C1 segment of cervical spinal cord (tissue), 14 donors: Measurements from ENCODE around the gene COMMD6.

Experiments
- DNase-seq, 14 donors: peaks; one replicate each; lab custom pipeline; 2025; lab: John Stamatoyannopoulos, UW

COMMD6 gene

DNA sequence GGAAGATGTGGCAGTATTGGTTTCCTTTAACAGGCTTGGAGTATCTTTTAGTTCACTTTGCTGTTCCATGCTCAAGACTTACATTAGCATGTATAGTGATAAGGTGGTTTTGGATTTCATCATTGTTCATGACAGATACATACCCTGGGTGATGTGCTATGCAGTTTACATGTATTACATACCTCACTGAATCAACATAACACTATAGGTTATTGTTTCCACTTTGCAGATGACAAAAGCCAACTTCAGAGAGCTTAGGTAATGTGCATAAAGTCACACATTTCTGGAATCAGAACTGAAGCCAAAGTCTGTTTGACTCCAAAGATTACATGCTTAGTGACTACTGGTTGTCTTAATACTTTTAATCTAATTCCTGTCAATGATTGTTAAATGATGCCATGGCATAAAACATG, 7.1 kb downstream of the COMMD6 start:
- no peak for DNase-seq

DNA sequence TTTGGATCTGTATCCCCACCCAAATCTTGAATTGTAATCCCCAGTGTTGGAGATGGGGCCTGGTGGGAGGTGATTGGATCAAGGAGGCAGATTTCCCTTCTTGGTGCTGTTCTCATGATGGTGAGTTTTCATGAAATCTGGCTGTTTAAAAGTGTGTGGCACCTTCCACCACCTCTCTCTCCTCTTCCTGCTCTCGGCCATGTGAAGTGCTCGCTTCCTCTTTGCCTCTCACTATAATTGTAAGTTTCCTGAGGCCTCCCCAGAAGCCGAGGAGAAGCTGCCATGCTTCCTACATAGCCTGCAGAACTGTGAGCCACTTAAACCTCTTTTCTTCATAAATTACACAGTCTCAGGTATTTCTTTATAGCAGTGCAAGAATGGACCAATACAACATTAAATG, 15.7 kb downstream of the COMMD6 start:
- DNase-seq, result no peak

DNA sequence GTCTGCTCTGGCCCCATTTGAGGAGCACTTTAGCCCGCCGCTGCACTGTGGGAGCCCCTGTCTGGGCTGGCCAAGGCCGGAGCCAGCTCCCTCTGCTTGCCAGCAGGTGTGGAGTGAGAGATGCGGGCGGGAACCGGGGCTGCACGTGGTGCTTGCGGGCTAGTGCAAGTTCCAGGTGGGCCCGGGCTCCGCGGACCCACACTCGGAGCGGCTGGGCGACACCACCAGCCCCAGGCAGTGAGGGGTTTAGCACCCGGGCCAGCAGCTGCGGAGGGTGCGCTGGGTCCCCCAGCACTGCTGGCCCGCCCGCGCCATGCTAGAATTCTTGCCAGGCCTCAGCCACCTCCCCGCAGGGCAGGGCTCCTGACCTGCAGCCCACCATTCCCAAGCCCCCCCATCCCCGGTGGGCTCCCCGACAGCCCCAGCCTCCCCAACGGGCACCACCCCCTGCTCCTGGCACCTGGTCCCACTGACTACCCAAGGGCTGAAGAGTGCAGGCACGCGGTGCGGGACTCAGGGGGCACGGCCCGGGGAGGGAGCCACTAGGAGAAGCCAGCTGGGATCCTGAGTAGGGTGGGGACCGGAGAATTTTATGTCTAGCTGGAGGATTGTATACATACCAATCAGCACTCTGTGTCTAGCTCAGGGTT, 19.1 kb downstream of the COMMD6 start:
- DNase-seq, result no peak

DNA sequence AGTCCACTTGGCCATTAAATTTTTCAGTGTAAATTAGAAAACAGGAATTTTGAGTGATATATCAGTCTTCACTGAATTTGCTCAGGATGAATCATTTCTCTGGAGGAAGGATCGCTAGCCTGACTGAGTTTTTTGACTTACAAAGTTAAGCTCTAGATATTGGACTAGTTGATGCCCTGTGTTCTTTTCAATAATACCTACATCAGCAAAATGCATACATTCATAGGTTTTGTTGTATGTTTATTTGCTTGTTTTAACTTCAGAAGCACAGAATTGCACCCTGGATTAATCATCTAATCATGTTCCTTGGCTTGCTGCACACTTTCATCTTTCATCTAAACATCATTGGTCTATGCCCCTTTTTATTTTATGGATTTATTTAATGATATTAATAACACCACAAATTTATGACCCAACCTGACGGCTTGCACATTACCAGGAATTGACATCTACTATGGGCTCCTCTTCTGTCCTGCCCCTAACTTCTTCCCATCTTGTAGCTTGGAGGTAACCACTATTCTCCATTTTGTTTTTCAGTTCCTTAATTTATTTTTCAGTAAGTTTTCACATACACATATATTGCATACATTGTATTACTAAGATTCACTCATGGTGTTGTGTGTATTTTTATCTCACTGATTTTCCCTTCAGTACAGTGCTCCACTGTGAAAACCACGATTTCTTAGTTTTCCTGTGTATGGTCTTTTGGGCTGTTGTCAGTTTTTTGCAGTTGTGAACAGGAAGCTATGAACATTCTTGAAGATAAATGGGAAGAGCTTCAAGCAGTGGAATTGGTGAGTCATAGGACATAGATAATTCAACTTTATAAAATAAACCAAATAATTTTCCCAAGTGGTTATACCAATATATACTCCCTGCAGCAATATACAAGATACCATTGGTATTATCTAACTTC, 23.3 kb downstream of the COMMD6 start:
- DNase-seq, result no peak

DNA sequence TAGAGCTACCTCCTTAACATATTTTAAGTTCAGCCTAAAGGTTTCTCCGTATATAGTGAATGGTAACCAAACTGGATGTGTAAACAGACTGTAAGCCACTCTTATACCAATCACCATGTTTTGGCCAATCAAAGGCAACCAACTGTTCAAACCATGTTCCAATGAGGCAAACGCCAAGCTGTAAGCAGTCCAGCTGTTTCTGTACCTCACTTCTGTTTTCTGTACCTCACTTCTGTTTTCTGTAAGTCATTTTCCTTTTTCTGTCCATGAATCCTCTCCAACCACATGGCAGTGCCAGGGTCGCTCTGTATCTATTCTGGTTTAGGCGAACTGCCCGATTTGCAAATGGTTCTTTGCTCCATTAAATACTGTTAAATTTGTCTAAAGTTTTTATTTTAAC, 24.4 kb downstream of the COMMD6 start:
- no peak for DNase-seq

DNA sequence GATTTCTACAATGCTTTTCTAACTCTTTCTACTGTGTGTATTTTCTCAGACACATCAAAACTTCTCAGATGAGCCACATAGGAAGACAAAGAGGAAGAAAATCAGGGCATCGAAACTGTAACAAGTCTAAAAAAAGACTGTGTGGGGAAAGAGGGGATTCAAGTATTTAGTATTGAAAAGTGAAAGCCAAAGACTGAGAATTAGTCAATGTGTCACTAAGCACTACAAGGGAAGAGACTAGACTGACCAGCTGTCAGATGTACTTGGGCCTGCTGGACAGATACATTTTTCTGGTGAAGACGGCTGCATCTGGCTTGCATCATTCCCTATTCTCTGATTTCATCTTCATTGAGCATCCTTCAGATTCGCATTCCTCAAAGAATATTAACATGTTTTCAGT, 25.4 kb downstream of the COMMD6 start:
- no peak for DNase-seq

DNA sequence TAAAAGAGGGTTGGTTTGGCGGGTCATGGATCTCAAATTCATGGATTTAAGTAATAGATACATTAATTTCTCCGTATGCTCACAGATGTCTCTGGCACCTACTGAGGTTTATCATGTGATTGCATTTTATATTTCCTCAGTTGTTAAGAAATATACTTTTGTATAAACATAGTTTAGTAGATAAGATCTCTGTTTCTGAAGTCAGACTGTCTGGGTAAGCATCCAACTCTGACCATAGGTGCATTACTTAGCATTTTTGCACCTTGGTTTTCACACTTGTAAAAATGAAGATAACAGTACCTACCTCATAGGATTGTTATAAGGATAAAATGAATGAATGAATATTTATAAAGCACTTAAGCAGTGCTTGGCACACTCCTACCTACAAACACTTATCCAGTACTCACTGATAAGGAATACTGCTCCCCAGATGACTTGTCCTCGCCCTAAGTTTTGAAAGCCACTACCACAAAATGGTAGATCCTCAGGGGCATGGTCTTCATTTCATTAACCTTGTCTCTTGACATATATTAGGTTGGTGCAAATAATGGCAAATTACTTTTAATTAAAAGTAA, 26.5 kb downstream of the COMMD6 start:
- DNase-seq, result no peak

DNA sequence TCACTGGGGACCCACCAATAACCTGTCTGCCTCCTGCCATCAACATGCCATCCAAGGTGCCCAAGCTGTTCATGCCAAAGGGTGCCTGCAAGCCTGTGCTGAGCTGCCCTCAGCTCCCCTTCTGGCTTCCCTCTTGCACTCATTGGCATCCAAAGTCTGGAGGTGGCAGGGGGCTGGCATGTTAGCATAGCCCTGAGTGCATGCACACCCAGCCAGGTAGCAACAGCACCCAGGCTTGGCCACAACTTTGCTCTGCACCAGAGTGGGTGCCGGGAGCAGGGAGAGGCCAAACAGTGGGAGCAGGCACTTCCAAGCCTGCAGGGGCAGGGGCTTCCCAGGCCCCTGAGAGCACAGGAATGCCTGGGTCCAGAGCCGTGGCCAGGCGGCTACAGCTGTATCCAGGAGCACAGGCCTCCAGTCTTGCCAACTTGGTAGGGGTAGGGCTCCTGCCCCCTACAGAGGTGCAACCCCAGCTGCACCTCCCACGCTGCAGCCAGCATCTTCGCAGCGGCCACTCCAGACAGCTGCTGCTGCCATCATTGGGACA, 29.6 kb downstream of the COMMD6 start:
- DNase-seq, result no peak

DNA sequence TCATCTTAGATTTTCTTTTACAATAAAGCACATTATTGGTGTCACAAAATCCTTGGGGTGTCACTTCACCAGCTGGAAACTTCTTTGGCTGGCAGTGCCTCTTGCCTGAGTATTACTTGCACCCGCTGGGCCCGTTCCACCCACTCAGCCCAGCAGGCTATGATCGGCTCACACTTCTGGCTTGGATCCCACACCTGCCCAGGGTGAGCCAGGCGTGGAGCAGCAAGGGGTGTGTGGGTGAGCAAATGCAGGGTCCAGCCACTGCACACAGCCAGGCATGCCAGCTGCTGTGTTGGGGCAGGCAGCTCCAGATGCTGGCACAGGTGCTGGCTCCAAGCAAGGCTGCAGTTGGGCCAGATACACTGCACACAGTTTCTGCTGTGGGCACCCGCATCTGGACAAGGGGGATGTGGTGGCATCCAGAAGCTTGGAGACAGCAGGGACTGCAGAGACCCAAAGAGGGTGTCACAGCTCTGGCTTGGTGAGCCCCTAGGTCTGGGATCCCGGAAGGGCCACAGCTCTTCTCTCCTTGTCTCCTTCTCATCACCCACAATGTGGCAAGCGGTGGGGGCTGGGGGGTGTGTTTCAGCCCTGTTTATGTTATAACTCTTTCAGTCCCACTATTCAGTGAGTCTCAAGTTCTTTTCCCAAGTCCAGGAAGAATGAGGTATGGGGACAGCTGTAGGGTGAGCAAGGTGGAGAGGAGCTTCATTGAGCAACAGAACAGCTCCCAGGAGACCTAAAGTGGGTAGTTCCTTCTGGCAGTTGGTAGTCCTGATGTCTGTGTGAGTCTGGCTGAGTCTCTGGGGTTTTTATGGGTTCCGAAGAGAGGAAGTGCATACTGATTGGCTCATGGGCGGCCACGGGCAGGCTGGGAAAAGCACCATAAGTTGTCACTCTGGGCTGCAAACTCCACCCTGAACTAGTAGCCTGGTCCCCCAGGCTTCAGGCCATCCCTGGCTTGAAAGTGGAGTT, 30.3 kb downstream of the COMMD6 start:
- DNase-seq, result peak in 2 of 14 donors; percentile 7 to 13

DNA sequence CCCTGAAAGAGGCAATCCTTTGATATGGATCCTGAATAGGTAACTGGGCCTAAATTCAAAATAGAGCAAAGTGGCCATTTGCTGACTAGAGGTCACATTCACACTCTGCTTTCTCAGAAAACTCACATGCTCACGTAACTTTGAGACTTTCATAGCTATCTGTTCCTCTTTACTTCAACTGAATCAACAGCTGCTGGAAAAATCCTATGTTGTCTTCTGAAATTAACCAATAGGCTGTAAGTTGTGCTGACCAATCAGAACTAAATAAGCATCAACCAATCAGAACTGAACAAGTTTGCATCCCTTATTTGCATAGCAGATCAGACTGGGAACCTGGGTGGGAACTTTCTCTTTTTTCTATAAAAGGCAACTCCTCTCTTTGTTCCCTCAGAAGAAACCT, 31.6 kb downstream of the COMMD6 start:
- DNase-seq, result no peak

DNA sequence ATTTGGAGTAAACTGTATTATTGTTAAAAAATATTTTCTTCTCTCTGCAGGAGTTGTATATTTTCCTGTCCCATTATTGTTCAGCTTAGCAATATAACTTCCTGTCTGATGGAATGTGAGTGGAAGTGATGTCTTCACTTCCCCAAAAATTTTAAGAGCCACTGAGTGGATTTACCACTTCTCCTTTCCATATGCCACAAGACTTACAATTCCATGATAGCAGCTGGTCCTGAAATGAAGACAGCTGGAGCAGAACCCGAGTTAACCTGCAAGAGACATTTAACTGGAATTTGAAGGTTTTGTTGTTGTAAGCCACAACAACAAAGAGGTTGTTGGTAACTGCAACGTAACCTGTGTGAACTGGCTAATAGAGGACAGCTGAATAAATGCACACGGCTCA, 32.3 kb downstream of the COMMD6 start:
- DNase-seq, result no peak

DNA sequence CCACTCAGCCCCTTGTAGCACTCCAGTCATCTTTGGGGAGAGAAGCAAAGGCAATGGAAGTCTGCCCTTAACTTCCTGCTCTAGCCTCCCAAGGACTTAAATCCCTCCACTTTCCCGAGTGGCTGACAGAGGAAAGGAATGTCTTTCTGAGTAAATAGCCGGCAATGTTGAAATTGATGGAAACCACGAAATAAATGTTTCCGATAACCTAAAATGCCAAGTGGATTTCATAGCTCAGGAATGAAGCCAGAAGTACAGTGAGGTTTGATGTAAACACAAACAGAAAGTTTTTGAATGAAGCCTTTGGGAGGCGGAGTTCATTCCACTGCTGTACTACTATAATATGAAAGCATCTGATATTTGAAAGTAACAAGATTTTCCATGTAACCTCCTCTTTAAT, 41.7 kb downstream of the COMMD6 start:
- DNase-seq, result no peak

DNA sequence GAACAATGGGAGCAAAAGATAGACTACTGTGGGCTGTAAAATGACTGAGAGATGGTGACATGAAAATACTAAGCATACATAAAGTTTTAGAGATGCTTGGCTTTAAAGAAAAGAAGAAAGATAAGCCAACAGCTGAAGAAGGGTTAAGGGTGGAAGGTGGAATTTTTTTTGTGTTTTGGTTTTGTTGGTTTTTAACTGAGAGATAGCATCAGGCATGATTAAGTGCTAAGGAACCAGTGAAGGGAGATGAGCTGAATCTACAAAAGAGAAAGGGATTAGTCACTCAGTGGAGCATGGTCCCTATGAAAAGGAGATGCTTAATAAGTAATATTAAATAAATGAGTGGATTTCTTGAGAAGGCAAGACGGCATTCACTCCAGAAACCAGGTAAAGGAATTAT, 43.1 kb downstream of the COMMD6 start:
- no peak for DNase-seq

DNA sequence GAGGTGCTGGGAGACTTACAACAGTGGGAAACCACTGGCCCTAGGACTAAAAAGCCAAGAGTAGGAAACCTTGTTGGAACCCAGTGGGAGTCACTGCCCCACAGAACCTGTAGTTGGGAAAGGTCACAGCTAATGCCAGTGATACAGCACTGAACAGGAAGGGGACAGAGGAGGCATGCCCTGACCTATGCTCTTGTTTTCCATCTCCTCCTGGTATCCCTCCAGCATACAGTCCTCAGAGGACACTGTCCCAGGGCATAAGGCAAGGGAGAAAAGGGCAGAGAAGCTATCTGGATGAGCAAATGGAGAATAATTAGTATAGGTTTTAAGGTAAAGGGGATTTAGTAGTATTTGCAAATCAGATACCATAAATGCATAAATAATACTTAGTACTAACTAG, 44.5 kb downstream of the COMMD6 start:
- no peak for DNase-seq

DNA sequence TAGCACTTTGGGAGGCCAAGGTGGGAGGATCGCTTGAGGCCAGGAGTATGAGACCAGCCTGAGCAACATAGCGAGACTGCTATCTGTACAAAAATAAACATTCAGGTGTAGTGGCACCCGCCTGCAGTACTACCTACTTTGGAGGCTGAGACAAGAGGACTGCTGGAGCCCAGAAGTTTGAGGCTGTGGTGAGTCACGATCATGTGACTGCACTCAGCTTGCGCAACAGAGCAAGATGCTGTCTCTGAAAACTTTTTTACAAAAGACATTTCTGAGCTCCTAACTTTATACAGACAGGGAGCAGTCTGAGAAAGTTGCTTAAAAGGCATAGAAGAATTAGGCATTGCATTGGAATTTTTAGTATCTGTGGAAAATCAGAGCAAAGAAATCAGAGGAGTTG, 45.3 kb downstream of the COMMD6 start:
- no peak for DNase-seq

DNA sequence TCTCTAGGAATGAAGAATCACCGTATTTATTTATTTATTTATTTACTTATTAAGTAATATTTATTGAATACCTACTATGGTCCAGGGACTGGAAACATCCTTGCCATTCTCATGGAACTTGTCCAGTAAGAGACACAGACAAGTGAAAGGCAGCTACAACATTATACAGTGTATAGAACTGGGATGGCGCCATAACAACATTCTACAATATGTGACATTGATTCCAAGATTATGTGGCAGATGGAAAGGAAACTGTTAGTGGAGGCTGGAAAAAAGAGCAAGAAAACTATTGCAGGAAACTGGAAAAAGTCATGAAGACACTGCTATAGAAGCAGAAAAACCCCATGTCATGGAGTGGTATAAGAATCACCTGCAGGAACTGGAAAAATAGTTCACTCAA, 46.3 kb downstream of the COMMD6 start:
- DNase-seq, result no peak

DNA sequence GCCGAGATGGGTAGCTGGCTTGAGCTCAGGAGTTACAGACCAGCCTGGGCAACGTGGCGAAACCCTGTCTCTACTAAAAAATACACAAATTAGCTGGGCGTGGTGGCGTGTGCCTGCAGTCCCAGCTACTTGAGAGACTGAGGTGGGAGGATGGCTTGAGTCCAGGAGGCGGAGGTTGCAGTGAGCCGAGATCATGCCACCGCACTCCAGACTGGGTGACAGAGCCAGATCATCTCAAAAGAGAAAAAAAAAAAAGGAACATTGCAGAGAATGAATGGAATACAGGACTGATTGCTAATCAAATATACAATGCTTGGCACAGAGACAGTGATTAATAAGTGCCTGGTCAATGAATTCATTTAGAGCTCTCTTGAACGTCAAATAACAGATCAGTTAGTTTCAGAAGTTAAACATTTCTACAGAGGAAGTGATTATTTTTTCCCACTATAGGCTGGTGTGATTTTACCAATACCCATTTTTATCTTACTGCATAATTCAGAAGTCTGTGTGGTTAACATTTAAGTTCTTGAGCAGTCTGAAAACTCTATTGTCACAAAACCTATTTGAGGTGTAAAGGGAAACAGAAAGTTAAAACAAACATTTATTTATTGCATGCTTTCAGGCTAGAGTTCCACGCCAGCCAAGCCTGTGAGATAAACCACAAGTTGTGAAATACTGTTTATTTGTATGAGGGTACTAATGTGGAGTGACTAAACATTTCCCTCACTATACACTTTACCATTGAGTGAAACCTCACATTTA, 48.0 kb downstream of the COMMD6 start:
- no peak for DNase-seq

DNA sequence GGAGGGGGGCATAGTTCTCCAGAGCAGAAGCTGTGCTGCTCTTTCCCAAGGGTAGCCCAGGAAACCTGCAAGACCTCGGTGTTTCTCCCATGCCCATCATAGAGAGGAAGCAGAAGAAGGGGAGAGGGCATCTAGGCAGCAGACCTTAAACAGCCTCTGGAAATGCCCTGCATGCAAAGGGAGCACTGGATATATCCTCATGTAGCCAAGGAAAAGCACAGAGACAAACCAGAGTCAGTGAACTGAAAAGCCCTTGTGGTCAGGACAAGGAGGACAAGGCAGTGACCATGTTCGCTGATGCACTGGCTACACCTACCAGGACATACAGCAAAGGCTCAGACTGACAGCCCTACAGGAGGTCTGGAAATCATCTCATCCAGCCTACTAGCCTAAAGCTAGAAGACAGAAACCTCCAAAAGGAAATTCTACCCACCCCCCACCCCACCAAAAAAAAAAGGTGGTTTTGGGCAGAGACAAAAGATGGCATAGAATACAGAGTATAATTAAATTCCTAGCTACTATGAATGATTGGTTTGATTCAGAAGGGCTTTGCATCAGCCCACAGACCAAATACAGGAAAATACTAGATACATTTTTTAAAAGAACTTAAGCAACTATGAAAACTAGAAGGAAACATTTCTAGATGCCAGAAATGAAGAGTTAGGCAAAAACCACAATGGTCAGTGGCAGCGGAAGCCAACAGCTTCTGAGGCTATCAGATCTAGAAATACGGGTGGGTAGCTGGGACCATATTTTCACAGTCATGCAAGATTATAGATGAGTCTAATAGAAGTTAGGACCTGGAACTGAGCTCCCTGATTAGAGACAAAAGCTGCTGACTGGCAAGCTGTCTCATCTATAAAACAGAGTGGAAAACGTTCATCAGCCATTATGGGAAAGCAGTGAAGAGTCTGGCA, 51.2 kb downstream of the COMMD6 start:
- no peak for DNase-seq

DNA sequence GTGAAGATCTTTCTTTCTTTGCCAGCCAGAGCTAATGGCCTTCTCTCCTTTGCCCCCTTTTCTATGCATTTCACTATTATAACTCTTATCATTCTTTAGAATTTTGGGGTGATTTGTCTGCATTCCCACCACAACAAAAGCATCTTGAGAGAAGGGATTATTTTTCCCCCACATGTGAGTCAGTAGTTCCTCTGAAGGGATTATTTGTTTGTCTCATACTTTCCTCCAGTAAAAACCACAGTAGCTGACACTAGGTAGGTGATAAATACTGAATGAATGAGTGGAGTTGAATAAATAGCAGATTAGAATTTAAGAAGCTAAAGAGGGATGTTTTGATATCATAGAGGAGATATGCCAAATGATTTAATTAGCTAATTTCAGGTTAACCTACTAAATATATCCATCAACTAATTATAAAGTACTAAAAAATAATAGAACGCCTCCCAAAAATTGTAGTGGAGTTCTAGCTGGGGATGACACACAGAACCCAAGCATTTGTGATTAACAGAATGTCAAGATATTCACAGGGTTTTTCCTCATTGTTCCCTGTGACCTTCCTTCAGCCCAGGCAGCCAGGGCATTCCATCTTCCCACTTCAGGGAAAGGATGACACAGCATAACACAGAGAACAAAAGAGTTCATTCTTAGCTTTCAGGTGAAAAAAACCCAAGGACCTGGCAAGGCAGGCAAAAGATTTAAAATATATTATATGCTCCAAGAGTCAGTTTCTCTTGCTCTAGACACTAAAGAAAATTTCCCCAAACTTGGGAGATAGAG, 52.2 kb downstream of the COMMD6 start:
- DNase-seq, result no peak
